Caki2 (cell line): ENCODE results near the gene L3HYPDH. TPM values are rescaled to one million over a fixed set of nuclear protein-coding genes. Genes with fewer than 3 reads are reported as not detected.
"Not testable (repeated sequence)": the region's sequence is repeated elsewhere in the genome, so short reads cannot be mapped to it uniquely, and the experiment has no call there.

Source experiments
- DNase-seq: peaks from one replicate; pipeline ENCODE4 v3.0.0-alpha.2; 2015; ENCODE audit warnings: low read depth
- in situ Hi-C: cut with HindIII; loops from 2 replicates; pipeline ENCODE4 v1.10.0; 2016; ENCODE audit warnings: low sequenced_read_pairs, low pct_unique_long_range_greater_than_20kb, mixed read lengths
- total RNA-seq: library from RNA; depleted of rRNA; stranded (reverse); fragments of >200 nt; shearing (Covaris generic); gene quantifications from 2 replicates; pipeline ENCODE4 v1.2.3, GENCODE V29; 2014; ENCODE audit warnings: low replicate concordance

The L3HYPDH gene
- total RNA-seq, 1 experiment from 2014 or later = 42.2 TPM

DNA sequence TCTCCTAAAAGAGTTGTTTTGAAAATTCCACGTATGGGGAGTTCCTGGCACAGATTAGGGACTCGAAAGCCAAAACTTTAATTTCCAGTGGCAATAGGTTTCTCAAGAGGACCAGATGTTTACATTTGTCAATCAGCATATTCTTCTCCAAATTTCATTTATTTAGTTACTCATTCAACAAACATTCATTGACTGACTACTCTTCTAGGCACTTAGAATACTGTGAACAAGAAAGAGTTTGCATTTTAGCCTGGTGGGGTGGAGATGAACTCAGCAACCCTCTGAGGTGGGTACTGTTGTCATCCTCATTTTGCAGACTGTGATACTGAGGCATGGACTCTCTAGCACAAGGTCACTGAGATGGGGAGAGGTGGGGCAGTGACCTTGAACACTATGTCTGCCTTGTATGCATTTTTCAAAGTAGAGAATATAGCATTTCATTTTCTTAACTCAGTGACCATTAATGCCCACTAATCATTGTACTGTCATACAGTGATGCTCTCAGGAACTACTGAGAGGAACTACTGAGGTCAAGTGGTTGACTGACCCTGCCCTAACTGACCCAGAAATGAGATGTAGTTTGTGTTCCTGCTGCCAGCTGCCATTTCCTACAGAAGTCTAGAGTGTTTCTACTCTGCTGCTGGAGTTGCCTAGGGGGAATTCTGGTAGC, 2.2 kb downstream of the L3HYPDH start:
- in situ Hi-C loops = no loop called here
- DNase-seq = no peak

DNA sequence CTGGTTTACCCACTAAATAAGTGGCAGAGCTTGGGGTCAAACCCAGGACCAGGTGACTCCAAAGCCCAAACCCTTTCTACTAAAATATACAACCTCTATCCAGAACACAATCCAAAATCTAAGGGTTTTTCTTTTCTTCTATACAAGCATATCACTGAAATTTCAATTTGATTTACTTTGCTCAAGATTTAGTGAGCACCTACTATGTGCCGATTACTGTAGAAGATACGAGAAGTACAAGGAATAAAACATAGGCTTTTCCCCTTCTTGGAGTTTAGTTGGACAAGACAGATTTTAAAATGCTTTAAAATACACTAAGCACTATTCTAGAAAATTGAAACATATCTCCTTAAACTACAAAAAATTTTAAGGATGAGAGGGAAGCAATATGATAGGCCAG, 2.8 kb downstream of the L3HYPDH start:
- no peak for DNase-seq
- in situ Hi-C loops = no loop called here

DNA sequence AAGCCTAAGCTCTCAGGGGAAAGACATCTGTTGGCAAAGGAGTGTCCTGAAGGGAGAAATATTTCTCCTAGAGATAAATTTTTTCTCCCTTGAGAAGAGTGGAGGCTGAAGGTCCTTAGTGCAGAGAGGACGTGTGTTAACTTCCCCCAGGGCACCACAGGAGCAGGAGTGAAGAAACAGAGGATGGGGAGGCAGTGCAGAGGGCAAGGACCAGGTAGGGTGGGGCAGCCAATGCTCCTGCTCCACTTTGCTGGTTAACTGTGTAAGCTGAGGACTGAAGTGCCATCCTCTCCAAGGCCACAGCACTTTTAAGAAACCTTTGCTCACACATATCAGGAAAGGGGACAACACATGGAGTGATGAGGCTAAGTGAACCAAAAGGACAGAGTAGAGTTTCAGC, 4.0 kb downstream of the L3HYPDH start:
- in situ Hi-C loops = no loop called here
- DNase-seq = no peak

DNA sequence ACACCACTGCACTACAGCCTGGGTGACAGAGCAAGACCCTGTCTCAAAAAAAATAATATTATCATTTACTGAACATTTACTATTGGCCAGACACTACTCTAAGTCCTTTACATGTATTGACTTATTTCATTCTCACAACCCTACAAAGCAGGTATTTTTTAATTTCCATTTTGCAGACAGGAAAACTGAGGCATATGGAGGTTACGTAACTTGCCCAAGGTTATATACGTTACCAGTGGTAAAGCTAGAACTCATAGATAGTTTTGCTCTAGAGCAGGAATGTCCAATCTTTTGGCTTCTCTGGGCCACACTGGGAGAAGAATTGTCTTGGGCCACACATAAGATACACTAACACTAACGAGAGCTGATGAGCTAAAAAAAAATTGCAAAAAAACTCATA, 5.7 kb downstream of the L3HYPDH start:
- in situ Hi-C loops = no loop called here
- no peak for DNase-seq

DNA sequence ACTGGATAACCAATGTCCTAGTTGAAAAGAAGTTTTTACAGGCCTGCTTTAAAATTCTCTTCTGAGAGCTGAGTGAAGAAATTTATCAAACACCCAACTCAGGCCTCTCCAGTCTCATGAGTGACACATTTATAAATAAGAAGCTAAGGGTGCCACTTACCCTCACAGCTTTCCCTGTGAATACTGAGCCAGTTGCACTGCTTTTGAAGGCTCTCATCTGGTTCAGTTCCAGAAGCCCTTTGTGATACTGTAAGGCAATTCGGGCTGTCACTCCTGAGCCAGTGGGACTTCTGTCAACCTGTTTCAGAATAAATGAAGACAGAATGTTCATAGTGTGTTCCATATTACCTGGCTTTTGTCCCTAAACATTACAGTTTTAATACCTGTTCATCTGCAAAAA, 8.5 kb downstream of the L3HYPDH start:
- in situ Hi-C loops = no loop called here

DNA sequence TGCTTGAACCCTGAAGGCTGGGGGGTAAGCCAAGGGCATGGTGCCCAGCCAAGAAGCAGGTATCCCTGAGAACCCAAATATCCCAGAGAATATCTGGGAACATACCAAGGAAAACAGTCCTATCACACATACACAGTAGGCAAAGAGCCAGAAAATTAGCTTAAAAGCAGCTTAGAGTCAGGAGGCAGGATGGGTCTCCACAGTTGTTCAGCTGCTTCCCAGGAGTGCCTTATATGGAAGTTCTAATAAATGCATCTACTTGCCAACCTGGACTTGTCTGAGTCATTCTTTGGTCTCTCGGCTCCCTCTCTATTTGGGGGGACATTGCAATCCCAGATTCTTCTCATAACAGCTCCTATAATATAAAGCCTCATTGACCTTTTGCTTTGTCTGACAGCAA, 10.0 kb downstream of the L3HYPDH start:
- in situ Hi-C loops = no loop called here
- no peak for DNase-seq

More for the DNA sequence above, 8.5 kb downstream of the L3HYPDH start:
- no peak for DNase-seq

DNA sequence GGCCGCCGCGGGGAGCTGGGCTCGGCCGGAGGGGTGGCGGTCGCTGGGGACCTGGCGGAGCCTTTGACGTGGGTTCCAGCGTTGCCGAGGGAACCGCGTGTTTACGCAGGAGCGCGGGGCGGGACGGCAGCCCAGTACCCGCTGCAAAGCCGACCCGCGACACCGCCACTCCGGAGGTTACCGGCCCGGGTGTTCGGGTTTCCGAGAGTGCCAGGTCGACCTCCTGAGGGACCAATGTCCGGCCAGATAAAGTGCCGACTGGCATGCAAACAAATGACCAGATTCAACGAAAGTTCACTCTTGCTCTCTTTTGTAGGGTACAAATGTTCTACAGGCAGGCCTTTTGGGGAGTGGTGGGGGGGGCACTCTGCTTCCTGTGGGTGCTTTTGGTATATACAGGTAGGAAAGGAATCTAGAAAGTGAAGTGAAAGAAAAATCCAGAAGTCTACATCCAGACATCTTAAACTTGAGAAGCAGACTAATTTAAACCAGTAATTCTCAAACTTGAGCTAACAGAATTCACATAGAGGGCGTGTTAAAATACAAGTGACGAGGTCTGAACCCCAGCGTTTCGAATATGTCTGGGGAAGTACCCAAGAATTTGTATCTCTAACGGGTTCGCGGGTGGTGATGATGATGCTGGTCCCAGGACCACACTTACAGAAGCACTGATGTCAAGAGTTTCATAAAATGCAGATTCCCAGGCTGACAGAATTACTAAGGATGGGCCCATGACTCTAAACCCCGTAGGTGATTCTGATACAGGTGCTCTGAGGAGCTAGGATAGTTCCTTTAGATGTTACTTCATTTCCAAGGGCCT, 18.7 kb downstream of the L3HYPDH start, which contains the start of gene GPR135:
TSS of gene GPR135 (minus strand) at position 65 of the 820 bp plus-strand sequence. CDS start 154 bp downstream, outside the sequence.
- in situ Hi-C loops = no loop called here
- DNase-seq = no peak

DNA sequence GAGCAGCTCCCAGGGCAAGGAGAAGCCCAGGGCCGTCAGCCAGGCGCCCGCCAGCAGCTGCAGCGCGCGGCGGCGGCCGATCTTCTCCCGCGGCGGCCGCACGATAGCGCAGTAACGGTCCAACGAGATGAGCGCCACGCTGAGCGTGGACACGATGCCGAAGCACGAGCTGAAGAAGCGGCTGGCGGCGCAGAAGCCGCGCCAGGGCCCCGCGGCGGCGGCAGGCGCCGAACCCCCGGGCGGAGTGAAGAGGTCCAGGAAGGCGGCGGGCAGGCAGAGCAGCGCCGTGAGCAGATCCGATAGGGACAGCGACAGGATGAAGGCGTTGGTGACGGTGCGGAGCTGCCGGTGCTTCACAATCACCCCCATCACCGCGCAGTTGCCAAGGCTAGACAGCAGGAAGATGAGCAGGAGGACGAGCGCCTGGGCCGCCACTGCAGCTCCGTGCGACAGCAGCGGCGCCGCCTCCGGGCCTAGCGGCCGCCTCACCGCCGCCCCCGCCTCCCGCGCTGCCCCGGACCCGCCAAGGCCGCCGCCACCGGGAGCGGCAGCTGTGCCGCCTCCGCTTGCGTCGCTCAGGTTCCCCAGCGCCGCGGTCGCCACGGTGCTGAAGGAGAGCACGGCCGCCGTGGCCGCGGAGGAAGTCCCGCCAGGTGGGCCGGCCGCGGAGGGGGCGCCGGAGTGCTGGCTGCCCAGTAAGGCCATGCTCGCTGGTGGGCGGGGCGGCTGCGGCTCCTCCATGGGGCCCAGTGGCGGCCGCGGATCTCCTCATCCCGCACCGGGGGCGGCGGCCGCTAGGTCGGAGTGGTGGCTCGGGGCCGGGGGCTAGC, 19.5 kb downstream of the L3HYPDH start:
- DNase-seq = no peak
- in situ Hi-C loops = no loop called here

DNA sequence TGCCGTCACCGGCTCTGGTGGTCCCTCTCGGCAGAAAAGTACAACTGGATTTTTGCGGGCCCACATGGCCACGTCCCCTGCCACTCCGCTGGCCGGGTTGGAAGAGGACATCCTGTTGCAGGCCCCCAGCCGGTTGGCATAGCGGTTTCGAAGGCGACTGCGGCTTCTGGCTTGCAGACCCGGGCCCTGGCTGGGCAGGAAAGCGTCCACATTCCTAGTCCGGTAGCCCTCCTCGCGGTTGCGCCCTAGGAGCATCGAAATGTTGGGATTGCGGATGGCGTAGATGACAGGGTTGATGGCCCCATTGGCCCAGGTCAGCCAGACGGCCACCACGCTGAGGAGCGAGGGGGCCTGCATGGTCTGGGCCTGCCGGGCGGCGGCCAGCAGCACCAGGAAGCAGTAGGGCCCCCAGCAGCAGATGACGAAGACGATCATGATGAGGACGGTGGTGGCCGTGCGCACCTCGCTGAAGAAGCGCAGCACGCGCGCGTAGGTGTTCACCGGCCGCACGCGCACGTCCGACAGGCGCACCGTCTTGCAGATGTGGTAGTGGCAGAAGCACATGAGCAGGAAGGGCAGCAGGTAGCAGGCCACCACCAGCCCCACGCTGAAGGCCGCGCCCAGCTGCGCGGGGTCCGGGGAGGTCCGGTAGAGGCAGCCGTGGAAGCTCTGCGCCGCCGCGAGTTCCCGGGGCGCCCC, 20.3 kb downstream of the L3HYPDH start:
- DNase-seq = no peak
- in situ Hi-C loops = no loop called here

DNA sequence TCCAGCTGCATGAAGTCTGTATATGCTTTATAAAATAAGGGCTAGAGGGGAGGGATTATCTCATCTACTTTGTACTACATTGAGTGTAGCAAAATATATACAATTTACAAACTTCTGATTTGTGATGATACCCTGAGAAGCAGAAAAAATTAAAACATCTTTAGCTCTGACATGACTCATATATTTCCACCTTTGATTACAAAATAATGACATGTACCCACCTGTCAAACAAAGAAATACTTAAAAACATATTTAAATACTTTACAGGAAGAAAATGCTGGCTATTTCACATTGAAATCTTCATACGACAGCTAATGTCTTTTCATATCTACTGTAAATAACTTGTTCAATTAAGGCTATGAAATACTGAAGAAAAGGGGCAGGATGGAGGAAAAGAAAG, 22.3 kb downstream of the L3HYPDH start:
- in situ Hi-C loops = no loop called here
- DNase-seq = no peak

DNA sequence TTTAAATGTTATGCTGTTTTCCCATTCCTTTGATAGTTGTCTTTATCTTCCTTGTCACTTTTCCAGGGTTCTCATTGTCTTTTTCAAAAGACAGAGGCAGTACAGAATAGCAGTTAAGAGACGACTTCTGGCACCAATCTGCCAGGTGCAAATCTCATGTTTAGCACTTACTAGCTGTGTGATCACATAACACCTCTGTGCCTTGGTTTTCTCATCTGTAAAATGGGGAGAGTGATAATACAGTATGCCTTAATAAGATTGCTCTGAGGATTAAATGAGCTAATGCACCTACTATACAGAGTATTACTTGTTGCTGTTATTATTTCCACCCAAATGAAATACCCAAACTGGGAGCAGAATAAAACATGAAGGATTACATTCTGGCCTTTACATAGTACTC, 23.8 kb downstream of the L3HYPDH start:
- no peak for DNase-seq
- in situ Hi-C loops = no loop called here

DNA sequence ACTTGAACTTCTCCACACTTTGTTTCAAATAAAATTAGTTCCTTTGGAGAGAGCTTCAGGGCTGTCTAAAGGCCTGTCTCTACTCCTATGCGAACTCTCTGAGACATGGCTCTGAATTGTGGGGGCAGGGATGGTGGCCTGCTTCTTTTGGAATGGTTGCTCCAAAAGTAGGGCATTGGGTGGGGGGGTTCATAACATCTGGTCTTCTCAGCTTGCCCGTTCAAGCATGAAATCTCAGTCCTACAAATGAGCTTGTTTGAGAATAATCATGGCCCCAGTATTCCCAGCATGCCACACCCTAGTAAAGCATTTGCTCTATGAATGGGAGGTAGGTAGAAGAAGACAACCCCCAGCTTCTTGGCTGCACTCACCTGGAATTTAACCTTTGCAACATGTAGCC, 25.7 kb downstream of the L3HYPDH start:
- no peak for DNase-seq
- in situ Hi-C loops = no loop called here

DNA sequence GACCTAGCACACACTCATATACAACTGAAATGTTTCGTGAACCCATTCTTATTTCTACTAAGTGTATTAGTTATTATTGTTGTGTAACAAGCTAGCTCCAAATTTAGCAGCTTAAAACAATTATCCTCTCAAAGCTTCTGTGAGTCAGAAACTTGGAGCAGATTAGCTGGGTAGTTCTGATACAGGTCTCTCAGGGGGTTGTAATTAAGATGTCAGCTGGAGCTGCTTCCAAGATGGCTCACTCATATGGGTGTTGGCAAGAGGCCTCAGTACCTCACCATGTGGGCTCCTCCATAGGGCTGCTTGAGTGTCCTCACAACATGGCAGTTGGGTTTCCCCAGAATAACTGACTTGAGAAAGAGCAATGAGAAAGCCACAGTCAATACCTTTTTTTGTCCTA, 28.8 kb downstream of the L3HYPDH start:
- no peak for DNase-seq
- in situ Hi-C loops = no loop called here

DNA sequence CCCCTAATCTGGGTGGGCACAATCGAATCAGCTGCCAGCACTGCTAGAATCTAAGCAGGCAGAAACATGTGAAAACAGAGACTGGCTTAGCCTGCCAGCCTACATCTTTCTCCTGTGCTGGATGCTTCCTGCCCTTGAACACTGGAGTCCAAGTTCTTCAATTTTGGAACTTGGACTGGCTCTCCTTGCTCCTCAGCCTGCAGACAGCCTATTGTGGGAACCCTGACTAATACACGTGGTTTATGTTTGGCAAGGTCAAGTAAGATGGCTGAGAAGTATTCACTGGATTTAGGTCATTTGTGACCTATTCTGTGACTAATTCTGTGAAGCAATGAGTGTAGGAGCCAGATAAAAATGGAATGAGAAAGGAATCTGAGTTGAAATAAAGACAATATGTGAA, 30.1 kb downstream of the L3HYPDH start:
- in situ Hi-C loops = no loop called here
- DNase-seq = peak; percentile 3

DNA sequence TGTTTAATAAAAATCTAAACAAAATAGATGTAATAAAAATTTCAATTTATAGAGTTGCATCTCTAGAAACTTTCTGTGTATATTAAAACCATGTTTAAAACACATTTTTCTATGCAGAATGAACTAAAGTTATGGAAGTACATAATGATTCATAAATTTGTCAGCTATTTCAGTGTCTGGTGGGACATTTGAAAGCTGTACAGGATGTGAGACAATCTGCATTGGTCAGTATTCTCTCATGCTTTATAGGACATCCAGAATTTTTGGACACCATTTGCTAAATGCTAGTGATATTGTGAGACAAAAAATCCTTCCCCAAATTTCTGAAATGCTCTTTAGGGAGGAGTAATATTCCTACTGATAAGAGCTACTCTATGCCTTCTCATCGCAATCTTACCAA, 32.4 kb downstream of the L3HYPDH start:
- in situ Hi-C loops = no loop called here
- no peak for DNase-seq

DNA sequence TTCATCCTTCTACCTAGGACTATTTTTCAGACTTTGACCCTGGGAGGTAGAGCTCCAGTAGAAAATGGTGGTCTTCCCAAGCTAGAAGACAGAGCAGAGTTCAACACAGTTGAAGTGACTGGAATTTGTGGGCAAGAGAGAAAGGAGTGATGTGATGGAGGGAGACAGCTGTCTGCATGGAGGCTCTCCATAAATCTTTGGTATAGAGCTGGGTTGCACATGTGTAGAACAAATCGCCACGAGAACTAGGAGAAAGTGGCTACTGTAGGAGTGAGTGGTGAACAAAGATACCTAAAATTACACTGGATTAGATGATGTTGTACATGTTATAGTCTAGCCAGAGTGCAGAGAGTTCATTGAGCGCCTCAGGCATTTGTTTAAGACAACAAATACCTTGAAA, 33.5 kb downstream of the L3HYPDH start:
- DNase-seq = no peak
- in situ Hi-C loops = no loop called here

DNA sequence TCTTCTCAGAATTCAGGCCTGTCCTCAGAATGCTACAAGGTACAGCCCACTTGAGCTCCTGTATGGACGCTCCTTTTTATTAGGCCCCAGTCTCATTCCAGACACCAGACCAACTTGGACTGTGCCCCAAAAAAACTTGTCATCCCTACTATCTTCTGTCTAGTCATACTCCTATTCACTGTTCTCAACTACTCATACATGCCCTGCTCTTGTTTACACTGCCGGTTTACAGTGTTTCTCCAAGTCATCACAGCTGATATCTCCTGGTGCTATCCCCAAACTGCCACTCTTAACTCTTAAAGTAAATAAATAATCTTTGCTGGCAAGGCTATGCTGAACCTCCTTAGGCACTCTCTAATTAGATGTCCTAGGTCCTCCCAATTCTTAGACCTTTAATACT, 35.5 kb downstream of the L3HYPDH start:
- DNase-seq, in situ Hi-C loops: not testable (repeated sequence)

DNA sequence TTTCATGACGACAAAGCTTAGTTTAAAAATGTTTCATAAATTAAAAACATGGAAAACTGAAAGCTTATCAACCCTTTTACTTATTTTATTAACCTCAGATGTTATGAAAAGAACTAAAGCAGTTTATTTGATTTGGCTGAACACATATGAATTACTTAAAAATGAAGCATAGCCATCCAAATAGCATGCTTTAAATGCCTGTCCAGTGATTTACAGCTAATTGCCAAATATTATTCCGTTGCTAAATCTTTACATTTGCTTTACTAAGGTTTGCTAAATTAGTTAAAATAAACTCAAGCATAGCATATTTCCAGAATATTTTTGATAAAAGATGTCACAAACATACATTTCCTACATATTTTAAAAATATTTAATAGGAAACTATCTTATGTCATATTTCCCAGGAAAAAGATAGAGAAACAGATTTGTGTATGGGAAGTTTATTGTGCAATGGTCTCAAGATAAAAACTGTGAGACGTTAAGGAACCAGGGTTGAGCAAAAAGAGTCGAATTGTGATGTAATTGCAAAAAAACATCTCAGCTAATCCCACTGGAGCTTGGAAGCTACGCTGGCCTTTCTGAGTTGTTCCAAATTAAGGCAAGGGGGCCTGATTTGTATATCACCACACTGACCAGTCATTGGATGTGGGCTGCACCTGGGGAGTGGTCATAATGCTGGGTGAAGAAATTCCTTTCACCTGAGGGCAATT, 44.8 kb downstream of the L3HYPDH start:
- in situ Hi-C loops = no loop called here
- no peak for DNase-seq
